K562 (cell line): ENCODE measurements around the gene BAG1. TPM values are rescaled to one million over a fixed set of nuclear protein-coding genes. Genes with fewer than 3 reads are reported as not detected.

ENCODE experiments used
- ATAC-seq: fragments of 200-7000 bp; cut with Tn5 transposase; 3 replicates; pipeline ENCODE4 v1.9.1; 2020; ENCODE audit warnings: moderate library complexity
- BruUV-seq: library from RNA; stranded (reverse); fragments of 400-500 nt; replicated peaks from 2 replicates; lab custom pipeline; 2021; lab: Mats Ljungman, UMichigan
- CTCF ChIA-PET: fragments of 300-600 bp; formaldehyde crosslinking; extraction: SDS; loops from one replicate; lab custom pipeline; 2021; ENCODE audit warnings: low intra/inter-chr PET ratio; lab: Yijun Ruan, JAX
- POLR2A ChIA-PET: fragments of 300-600, 350-650 bp; sonication (Branson Sonifier 250); formaldehyde crosslinking; extraction: SDS; loops from one replicate; lab custom pipeline; 2021; ENCODE audit warnings: antibody characterized with exemption, inconsistent platforms; lab: Yijun Ruan, JAX
- DNase-seq, 4 experiments: peaks; one replicate each; pipeline versions ENCODE4 v3.0.0 to v3.0.0-alpha.2; 2011 to 2018; ENCODE audit warnings: low spot score in 3 of 4, mixed read lengths in 3 of 4; ENCODE audit errors: extremely low read depth in 1 of 4
- FAIRE-seq: peaks from 2 replicates; lab custom pipeline; 2011; peaks lifted over from hg19 to GRCh38; lab: Jason Lieb, UNC
- H2AFZ ChIP-seq: 2 replicates; pipeline ENCODE4 v1.6.0; 2011; ENCODE audit warnings: low read depth, low read length, control low read depth, inconsistent platforms
- H3K27ac ChIP-seq: fragments of 200-600 bp; 3 replicates; pipeline ENCODE4 v1.8.0; 2011; ENCODE audit warnings: low read depth, mild to moderate bottlenecking, control low read depth, inconsistent platforms, low read length, moderate library complexity, mixed read lengths; ENCODE audit errors: extremely low read depth
- H3K27me3 ChIP-seq, 2 experiments: fragments of 300-600 bp in 1 of 2; 2 replicates in 1 of 2; 3 replicates in 1 of 2; pipeline versions ENCODE4 v1.6.0 to v1.8.0; 2011; ENCODE audit warnings: inconsistent platforms in 2 of 2, low read length in 2 of 2, mild to moderate bottlenecking in 1 of 2, mixed read lengths in 1 of 2, moderate library complexity in 1 of 2; ENCODE audit not compliant: control insufficient read depth in 2 of 2, insufficient read depth in 2 of 2
- H3K36me3 ChIP-seq: fragments of 300-600 bp; 3 replicates; pipeline ENCODE4 v1.8.0; 2011; ENCODE audit warnings: mild to moderate bottlenecking, low read length, inconsistent platforms; ENCODE audit not compliant: control insufficient read depth, insufficient read depth
- H3K4me1 ChIP-seq, 2 experiments: fragments of 200-600 bp in 1 of 2; replicated peaks in 1 of 2; 2 replicates in 1 of 2; 3 replicates in 1 of 2; pipeline versions ENCODE4 v1.5.1 to v1.8.0; 2011; ENCODE audit warnings: inconsistent platforms in 2 of 2, low read length in 2 of 2, mild to moderate bottlenecking in 1 of 2, mixed read lengths in 1 of 2, moderate library complexity in 1 of 2; ENCODE audit not compliant: control insufficient read depth in 2 of 2, insufficient read depth in 2 of 2
- H3K4me2 ChIP-seq: 2 replicates; pipeline ENCODE4 v1.6.1; 2011; ENCODE audit warnings: low read length, control low read depth, inconsistent platforms, mixed read lengths; ENCODE audit not compliant: insufficient read depth
- H3K4me3 ChIP-seq: fragments of 200-600 bp; sonication (generic), shearing (Covaris generic); 2 replicates; pipeline ENCODE4 v1.5.1; 2016; ENCODE audit warnings: control low read depth, inconsistent platforms
- H3K79me2 ChIP-seq: fragments of 200-600 bp; 3 replicates; pipeline ENCODE4 v1.8.0; 2011; ENCODE audit warnings: low read length, inconsistent platforms; ENCODE audit not compliant: control insufficient read depth, insufficient read depth
- H3K9ac ChIP-seq, 2 experiments: 2 replicates each; pipeline versions ENCODE4 v1.6.0 to v1.6.1; 2011; ENCODE audit warnings: low read depth in 2 of 2, low read length in 2 of 2, control low read depth in 1 of 2, inconsistent platforms in 1 of 2, mild to moderate bottlenecking in 1 of 2, mixed read lengths in 1 of 2; ENCODE audit not compliant: insufficient read depth in 1 of 2
- H3K9me1 ChIP-seq: one replicate; pipeline ENCODE4 v1.6.0; 2011; ENCODE audit warnings: inconsistent platforms, mild to moderate bottlenecking, low read length, moderate library complexity; ENCODE audit not compliant: control insufficient read depth, insufficient read depth
- H3K9me3 ChIP-seq: replicated peaks from 2 replicates; pipeline ENCODE4 v1.5.1; 2011; ENCODE audit warnings: low read depth, low read length, inconsistent platforms; ENCODE audit not compliant: control insufficient read depth, insufficient read depth
- H4K20me1 ChIP-seq: replicated peaks from 2 replicates; pipeline ENCODE4 v1.6.1; 2011; ENCODE audit warnings: low read length, inconsistent platforms, mixed read lengths; ENCODE audit not compliant: control insufficient read depth, insufficient read depth
- ATF1 ChIP-seq, 2 experiments: fragments of 450-650 bp in 1 of 2; IDR thresholded peaks; 2 replicates each; pipeline ENCODE4 v1.6.1; 2016; ENCODE audit warnings: missing compliant biosample characterization in 1 of 2, missing genetic modification characterization in 1 of 2
- FIP1L1 ChIP-seq: fragments of 200-400 bp; formaldehyde crosslinking; IDR thresholded peaks from 2 replicates; pipeline ENCODE4 v1.6.1; 2018; ENCODE audit warnings: mild to moderate bottlenecking, low read depth, low read length; ENCODE audit not compliant: poor library complexity, severe bottlenecking
- MCM2 ChIP-seq: fragments of 450-650 bp; IDR thresholded peaks from 2 replicates; pipeline ENCODE4 v1.6.1; 2017; ENCODE audit warnings: low read depth, mild to moderate bottlenecking
- MYC ChIP-seq, 2 experiments: fragments of 250-450 bp in 1 of 2; sonication (Bioruptor Pico) in 1 of 2; IDR thresholded peaks; 2 replicates each; pipeline versions ENCODE4 v1.5.1 to v1.6.1; 2012 to 2021; ENCODE audit warnings: low read depth in 2 of 2, borderline replicate concordance in 1 of 2, improper control_type of control experiment in 1 of 2, low read length in 1 of 2, mild to moderate bottlenecking in 1 of 2, moderate library complexity in 1 of 2
- WGBS: fragments of 100-300 bp; shearing (Covaris generic); methylation state at CpG from one replicate; pipeline ENCODE4 v1.1.6; 2016; ENCODE audit warnings: low coverage, mixed read lengths; ENCODE audit not compliant: insufficient coverage; ENCODE audit errors: missing lambda C conversion rate; 5-methylcytosine and 5-hydroxymethylcytosine counted together
- in situ Hi-C: fragments of 300-500 bp; cut with MboI; formaldehyde crosslinking; loops from 4 replicates; pipeline ENCODE4 v1.15.0; 2018; ENCODE audit warnings: inconsistent platforms, mixed read lengths
- intact Hi-C: fragments of 100-400 bp; cut with micrococcal nuclease; formaldehyde crosslinking; loops from 2 replicates; pipeline ENCODE4 v1.14.2; 2022
- polyA plus RNA-seq, 8 experiments: library from polyadenylated mRNA; depleted of rRNA in 4 of 8; stranded (reverse) in 5 of 8; unstranded in 3 of 8; fragments of >200 nt; fragmentation: Nextera tagmentation in 2 of 8; fragmentation: Illumina TruSeq in 1 of 8; extraction: Ambion mirVana in 2 of 8; extraction: Trizol in 1 of 8; gene quantifications; 2 replicates each; pipeline versions ENCODE4 v1.2.1 to v1.2.3, GENCODE V29; 2011 to 2014; ENCODE audit warnings: inconsistent platforms in 1 of 8, missing spikeins in 1 of 8
- total RNA-seq, 7 experiments: library from RNA; depleted of rRNA in 6 of 7; stranded (reverse); fragments of >200 nt in 6 of 7; fragmentation: Illumina TruSeq in 2 of 7; extraction: Trizol in 2 of 7; gene quantifications; 2 replicates each; pipeline versions ENCODE4 v1.2.1 to v1.2.3, GENCODE V29; 2011 to 2021; ENCODE audit warnings: low replicate concordance in 1 of 7
- TF ChIP-seq, protein P1 (sequence below): fragments of 250-450 bp; sonication (Bioruptor Pico); IDR thresholded peaks from 2 replicates; pipeline ENCODE4 v1.8.0; 2022; ENCODE audit warnings: moderate library complexity, mild to moderate bottlenecking, inconsistent platforms
- TF ChIP-seq, protein P2 (sequence below): fragments of 250-450 bp; sonication (Bioruptor Pico); IDR thresholded peaks from 2 replicates; pipeline ENCODE4 v1.9.0; 2021; ENCODE audit warnings: mild to moderate bottlenecking, inconsistent platforms
- TF ChIP-seq, protein P3 (sequence below), 3 experiments: fragments of 200-800 bp in 1 of 3; fragments of 250-450 bp in 1 of 3; fragments of 450-650 bp in 1 of 3; sonication (Bioruptor Pico) in 1 of 3; sonication (Bioruptor generic) in 1 of 3; formaldehyde crosslinking in 1 of 3; IDR thresholded peaks; 2 replicates each; pipeline versions ENCODE4 v1.6.1 to v1.8.0; 2016 to 2022; ENCODE audit warnings: mild to moderate bottlenecking in 2 of 3, missing genetic modification characterization in 2 of 3, missing compliant biosample characterization in 1 of 3, moderate library complexity in 1 of 3

The BAG1 gene
- total and polyA plus RNA-seq, 9 of the 15 experiments (the other 6 are each of a cell fraction or from before 2014, with no cell fraction given): 9.7 to 106 (median 56.9) TPM

DNA sequence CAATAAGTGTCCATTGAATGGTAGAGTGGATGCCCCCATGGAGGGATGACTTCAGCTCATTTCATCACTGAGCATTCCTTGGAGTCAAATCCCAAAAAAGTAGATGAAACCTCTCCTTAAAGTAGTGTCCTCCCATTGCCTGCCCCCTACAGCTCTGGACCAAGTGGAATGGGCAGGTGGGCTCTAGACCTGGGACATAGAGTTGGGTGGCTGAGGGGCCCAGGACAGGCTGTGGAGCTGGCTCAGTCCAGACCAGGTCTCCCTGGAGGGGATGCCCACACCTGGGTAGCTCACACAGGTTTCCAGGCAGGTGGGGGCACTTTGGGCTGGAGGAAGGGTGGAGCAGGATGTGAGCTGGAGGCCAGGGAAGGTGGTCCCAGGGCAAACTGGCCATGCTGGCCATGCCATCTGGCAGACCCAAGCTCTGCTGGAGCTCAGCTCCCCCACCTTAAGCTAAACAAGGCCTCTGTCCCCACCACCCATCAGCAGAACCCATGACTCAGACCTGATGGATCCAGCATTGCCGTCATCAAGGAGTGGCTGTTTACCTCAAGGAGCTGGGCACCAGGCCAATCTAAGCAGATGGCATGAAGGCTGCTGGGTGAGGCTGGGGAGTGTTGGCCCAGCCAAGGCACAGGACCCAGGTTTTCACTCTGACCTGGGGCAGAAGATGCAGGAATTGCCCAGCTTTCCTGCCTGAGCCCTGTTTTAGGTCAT, 30.7 kb downstream of the BAG1 start:
- Histone ChIP-seq H3K79me2 (no peaks in the 10 kb centered on the region), H2AFZ (no peak overlapping the region), H3K27ac (no peak overlapping the region), H3K4me1 (no peaks in the 10 kb centered on the region; a peak in 1 of 5 replicates), H3K9ac (0 out of 4 replicates have a peak overlapping the region, but pooled peaks of 1 of the 2 experiments have one; percentile 26), H3K4me3 (no peak overlapping the region), H4K20me1 (no peaks in the 10 kb centered on the region), H3K36me3 (no peaks in the 10 kb centered on the region), H3K9me1 (no peaks in the 10 kb centered on the region), H3K9me3 (no peaks in the 10 kb centered on the region), H3K4me2 (no peak overlapping the region), H3K27me3 (no peaks in the 10 kb centered on the region)
- DNase-seq (no peak), ATAC-seq (no peak), FAIRE-seq (no peak)
- no peak for TF ChIP-seq MYC (IDR thresholded peaks at IDR 0.05; ENCODE audit: low read depth, low read length)
- TF ChIP-seq MYC (CRISPR knock-in tag; IDR thresholded peaks at IDR 0.05; ENCODE audit: borderline replicate concordance, low read depth): no peak
- TF ChIP-seq, protein P1, sequence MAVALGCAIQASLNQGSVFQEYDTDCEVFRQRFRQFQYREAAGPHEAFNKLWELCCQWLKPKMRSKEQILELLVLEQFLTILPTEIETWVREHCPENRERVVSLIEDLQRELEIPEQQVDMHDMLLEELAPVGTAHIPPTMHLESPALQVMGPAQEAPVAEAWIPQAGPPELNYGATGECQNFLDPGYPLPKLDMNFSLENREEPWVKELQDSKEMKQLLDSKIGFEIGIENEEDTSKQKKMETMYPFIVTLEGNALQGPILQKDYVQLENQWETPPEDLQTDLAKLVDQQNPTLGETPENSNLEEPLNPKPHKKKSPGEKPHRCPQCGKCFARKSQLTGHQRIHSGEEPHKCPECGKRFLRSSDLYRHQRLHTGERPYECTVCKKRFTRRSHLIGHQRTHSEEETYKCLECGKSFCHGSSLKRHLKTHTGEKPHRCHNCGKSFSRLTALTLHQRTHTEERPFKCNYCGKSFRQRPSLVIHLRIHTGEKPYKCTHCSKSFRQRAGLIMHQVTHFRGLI (CRISPR knock-in tag): no peak
- TF ChIP-seq, protein P2, sequence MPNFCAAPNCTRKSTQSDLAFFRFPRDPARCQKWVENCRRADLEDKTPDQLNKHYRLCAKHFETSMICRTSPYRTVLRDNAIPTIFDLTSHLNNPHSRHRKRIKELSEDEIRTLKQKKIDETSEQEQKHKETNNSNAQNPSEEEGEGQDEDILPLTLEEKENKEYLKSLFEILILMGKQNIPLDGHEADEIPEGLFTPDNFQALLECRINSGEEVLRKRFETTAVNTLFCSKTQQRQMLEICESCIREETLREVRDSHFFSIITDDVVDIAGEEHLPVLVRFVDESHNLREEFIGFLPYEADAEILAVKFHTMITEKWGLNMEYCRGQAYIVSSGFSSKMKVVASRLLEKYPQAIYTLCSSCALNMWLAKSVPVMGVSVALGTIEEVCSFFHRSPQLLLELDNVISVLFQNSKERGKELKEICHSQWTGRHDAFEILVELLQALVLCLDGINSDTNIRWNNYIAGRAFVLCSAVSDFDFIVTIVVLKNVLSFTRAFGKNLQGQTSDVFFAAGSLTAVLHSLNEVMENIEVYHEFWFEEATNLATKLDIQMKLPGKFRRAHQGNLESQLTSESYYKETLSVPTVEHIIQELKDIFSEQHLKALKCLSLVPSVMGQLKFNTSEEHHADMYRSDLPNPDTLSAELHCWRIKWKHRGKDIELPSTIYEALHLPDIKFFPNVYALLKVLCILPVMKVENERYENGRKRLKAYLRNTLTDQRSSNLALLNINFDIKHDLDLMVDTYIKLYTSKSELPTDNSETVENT: no peak
- no peak for TF ChIP-seq ATF1 (CRISPR knock-in tag; IDR thresholded peaks at IDR 0.05)
- TF ChIP-seq ATF1 (tag; IDR thresholded peaks at IDR 0.05): no peak
- TF ChIP-seq, protein P3, sequence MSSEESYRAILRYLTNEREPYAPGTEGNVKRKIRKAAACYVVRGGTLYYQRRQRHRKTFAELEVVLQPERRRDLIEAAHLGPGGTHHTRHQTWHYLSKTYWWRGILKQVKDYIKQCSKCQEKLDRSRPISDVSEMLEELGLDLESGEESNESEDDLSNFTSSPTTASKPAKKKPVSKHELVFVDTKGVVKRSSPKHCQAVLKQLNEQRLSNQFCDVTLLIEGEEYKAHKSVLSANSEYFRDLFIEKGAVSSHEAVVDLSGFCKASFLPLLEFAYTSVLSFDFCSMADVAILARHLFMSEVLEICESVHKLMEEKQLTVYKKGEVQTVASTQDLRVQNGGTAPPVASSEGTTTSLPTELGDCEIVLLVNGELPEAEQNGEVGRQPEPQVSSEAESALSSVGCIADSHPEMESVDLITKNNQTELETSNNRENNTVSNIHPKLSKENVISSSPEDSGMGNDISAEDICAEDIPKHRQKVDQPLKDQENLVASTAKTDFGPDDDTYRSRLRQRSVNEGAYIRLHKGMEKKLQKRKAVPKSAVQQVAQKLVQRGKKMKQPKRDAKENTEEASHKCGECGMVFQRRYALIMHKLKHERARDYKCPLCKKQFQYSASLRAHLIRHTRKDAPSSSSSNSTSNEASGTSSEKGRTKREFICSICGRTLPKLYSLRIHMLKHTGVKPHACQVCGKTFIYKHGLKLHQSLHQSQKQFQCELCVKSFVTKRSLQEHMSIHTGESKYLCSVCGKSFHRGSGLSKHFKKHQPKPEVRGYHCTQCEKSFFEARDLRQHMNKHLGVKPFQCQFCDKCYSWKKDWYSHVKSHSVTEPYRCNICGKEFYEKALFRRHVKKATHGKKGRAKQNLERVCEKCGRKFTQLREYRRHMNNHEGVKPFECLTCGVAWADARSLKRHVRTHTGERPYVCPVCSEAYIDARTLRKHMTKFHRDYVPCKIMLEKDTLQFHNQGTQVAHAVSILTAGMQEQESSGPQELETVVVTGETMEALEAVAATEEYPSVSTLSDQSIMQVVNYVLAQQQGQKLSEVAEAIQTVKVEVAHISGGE (CRISPR knock-in tag; IDR thresholded peaks at IDR 0.05): peak in 1 of 3 experiments; percentile 49; a peak in 1 of 6 replicates
- TF ChIP-seq FIP1L1: no peak
- no peak for TF ChIP-seq MCM2
- ChIA-PET POLR2A (interaction anchor here (0.6 to 2.0 kb wide), 4 partner anchors 14 to 209 kb away, joined by 3 to 6 read pairs (median 3); partner anchors contain the start of genes DNAJA1 and SMU1), CTCF (no interaction called here)
- intact Hi-C loops (no loop called here), in situ Hi-C loops (loop anchor here (10.0 to 25.0 kb wide), 3 partner anchors 129 to 846 kb away; partner anchors contain the start of genes ACO1, NDUFB6, SMIM27 and TOPORS)
- WGBS: 20% methylated on average over 1 of the region's 1 CpG
- no TSS peak for BruUV-seq
